ENCODE measurements around the gene NTSR1.

NTSR1 gene

DNA sequence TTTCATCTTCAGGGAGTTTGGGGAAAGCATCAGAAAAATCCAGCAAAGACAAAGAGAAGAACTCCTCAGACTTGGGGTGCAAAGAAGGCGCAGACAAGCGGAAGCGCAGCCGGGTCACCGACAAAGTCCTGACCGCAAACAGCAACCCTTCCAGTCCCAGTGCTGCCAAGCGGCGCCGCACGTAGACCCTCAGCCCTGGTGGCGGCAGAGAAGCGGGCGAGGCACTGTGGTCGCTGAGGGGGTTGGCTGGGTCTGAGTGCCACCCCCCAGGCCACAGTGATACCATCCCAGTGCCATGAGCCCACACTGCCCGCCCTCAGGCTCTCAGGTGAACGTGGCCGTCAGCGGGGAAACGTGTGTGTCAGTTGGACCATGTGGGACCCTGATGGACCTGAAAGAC lies 90.8 kb downstream of the NTSR1 start:
- no peak for DNase-seq (ENCODE audit: low read depth in 2 of 3, low spot score in 1 of 3)

DNA sequence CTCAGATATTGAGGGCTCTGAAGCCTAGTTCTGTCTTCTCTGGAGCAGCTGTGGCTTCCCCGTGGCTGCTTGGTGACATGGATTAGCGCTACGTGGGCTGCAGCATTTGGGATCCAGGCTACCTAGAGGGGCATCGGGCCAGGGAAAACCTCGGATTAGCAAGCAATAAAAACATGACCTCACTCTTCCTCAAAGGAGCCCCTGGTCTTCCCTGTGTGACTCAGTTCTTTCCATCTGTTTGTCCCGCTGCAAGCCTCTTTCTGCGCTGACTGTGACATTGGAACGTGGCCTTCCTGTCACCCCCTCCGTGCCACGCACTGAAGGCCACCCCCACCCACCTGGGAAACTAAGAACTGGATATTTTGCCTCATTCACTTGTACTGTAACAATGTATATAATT lies 91.2 kb downstream of the NTSR1 start:
- no peak for DNase-seq (ENCODE audit: low read depth in 2 of 3, low spot score in 1 of 3)

DNA sequence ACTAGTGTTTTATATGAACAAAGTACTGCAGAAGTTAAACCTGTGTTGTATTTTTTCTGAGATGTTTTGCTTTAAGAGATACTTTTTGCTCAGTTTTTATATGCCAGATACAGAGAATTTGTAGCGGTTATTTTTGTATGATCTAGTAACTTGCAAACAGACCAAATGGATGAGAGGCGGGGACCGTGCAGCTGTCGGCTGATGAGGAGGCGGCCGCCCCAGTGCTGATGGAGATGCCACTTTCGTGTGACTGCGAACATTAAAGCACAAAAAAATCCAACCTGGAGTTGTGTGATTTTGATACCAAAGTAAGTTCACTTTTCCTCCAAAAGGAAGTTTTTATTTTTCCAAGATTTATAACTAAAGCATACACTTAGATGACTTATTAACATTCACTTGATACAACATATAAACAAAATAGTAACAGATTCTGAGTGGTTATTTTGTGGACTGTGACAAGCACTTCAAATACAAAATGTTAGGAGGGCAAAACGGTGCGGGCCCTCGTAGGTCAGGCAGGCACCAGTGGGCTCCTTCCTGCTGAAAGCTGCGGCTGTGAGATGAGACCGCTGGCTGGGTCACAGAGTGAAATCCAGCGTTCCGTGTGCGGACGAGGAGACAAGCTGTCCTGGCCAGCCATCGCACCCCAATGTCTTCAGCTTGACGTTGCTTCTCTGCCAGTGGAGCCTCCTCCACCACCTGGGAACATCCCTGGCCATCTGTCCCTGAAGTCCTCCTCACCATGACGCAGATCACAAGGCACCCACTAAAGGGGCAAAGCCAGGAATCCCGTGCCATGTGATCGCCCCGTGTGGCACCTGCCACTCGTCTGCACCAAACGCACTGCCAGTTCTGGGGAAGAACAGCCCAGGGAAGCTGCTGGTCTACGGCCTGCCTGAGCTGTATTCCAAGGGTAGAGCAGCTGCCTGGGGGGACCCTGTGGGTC lies 92.0 kb downstream of the NTSR1 start:
- DNase-seq (ENCODE audit: low read depth in 2 of 3, low spot score in 1 of 3) = no peak

DNA sequence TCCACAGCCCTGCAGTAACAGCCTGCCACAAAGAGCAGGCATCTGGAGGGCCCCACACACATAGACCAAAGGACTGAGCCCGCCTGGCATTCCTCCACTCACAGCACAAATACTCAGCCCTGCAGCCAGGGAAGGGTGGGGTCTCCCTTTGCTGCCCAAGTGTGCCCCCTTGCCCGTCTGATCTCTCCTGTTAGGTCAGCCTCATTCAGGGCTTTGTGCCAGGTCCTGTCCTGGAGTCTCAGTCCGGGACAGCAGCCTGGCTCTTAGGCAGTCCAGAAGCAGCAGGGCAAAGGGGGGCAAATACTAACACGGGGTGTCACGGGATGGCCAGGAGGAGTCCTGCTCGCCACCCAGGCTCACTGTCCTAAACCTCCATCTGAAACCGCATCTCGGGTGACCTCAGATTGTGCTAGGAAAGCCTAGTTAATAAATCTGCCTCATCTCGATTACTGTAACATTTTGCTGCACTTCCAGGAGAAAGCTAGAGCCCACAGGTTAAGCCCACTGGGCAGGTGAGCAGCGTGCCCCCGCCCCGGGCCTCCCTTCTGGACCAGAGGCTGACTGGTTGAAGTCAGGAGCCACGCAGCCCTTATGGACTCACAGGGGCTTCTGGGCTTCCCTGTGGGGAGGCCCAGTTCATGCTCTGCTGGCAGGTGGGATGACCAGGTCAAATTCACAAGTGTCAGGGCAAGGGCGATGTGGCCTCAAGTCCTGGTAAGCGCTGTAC lies 92.8 kb downstream of the NTSR1 start:
- DNase-seq (ENCODE audit: low read depth in 2 of 3, low spot score in 1 of 3) = no peak

DNA sequence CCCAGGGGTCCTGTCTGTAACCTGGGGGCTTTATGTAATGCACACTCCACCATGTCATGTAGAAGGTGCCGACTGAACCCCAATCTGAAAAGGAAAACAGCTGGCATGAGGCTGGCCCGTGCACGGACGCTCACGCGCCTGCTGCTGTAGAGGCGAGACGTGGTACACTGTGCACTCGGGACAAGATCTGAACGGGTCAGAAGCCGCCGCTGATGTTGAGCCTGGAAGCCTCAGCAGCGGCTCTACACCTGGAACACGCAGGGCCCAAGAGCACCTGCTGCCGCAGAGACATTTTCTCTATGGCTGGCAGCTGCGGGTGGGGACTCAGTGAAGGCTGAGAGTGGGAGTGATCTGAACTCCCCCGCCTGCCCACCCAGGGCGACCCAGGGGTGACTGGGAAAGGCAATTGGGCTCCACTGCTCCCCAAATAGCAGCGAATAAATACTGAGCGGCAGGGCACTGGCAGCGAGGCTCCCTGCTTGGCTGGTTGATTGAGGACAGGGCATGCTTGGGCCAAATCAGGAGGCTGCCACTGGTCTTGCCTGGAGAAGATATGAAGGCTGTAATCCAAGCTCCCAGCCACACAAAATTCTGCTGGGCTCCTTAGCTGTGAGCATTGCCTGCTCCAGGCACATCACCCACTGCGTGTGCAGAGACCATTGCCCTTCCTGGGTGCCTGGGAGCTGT lies 93.5 kb downstream of the NTSR1 start:
- no peak for DNase-seq (ENCODE audit: low read depth in 2 of 3, low spot score in 1 of 3)

DNA sequence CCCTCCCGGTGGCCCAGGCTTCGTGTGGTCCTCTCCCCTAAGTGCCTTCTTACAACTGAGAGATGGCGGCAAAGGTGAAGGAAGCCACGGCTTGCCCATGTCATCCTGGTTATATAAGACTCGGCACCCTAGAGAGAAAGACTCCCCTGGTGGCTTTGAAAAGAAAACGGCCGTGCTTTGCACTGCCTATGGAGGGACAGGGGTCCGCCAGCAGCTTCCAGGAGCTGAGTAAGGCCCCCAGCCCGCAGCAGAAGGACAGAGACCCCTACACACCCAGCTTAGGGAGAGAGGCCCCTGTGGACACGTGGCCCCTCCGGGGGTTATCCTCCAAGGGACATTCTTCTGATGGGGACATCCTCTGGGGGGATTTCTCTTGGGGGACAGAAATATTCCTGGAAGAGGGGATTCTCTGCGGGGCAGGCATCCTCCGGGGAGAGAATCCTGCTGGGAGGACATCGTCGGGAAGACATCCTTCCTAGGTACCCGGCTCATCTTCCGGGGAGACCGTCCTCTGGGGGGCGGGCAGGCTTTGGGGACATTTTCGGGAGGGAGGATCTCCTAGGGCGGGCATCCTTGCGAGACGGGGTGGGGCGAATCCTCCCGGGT lies 95.5 kb downstream of the NTSR1 start:
- no peak for DNase-seq (ENCODE audit: low read depth in 2 of 3, low spot score in 1 of 3)

DNA sequence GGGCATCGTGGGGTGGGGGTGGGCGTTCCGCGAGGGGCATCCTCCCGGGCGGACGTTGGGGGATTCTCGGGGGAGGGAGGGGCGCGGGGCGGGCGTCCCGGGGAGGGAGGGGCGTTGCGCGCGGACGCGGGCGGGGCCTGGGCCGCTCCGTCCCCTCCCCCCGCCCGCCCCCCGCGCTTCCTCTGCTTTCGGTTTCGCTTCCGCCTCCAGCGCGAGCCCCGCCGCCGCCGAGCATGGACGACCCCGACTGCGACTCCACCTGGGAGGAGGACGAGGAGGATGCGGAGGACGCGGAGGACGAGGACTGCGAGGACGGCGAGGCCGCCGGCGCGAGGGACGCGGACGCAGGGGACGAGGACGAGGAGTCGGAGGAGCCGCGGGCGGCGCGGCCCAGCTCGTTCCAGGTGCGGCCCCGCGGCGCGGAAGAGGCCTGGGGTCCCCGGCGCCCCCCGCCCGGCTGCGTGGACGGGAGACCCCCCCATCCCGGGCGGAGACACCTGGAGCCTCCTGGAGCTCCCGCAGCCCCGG lies 96.1 kb downstream of the NTSR1 start, which contains the start of gene OGFR:
Gene OGFR (plus strand): TSS at position 209 of the 528 bp plus-strand sequence. CDS start 25 bp downstream, at position 234.
- peak in 2 of 3 donors; percentile 40 to 47 for DNase-seq (ENCODE audit: low read depth in 2 of 3, low spot score in 1 of 3)

DNA sequence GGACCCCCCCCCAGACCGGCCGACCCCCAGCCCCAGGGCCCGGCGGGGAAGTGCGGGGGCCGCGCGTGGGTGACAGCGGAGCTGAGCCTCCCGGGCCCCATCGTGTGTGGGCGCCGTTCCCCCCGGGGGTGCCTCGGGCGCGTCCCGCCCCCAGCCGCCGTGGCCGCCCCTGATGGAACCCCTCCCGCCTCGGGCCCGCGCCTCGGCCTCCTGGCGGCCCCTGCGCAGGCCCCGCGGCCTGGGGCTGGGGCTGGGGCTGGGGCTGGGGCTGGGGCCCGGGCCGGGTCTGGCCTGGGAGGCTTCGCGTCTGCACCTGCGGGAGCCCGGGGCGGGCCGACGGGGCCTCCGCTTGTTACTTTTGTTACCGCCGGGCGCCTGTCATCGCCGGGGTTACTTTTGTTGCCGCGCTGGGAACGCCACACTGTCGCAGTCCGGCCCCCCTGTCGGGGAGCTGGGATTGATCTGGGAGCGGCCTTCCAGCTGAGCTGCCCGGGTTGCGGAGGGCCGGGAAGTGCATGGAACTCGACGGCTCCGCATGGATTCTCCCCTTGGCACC lies 96.6 kb downstream of the NTSR1 start:
- no peak for DNase-seq (ENCODE audit: low read depth in 2 of 3, low spot score in 1 of 3)

DNA sequence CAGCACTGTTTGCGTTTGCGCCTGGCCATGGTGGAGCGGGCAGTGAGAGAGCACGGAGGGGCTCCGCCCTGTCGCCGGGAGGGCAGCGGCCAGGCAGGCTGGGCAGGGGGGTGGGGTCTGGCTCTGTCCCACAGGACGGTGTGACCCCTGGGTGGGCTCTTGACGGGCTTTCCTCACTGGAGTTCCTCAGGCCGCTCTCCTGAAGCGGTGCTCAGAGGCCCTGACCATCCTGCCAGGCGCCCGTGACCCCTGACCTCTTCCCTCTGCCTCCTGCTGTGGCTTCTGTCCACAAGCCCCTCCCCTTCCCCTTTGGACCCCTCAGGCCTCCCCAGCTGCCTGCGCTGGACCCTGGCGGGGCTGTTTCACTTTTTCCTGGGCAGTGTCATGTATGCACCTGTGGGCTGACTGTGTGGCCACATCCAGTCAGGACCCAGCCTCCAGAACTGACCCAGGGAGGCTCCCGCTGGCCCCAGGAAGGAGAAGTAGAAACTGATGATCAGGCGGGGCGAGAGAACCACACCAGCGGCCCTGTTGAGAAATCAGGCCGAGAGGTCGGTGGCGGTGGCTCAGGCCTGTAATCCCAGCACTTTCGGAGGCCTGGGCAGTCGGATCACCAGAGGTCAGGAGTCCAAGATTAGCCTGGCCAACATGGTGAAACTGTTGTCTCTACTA lies 97.2 kb downstream of the NTSR1 start:
- no peak for DNase-seq (ENCODE audit: low read depth in 2 of 3, low spot score in 1 of 3)

DNA sequence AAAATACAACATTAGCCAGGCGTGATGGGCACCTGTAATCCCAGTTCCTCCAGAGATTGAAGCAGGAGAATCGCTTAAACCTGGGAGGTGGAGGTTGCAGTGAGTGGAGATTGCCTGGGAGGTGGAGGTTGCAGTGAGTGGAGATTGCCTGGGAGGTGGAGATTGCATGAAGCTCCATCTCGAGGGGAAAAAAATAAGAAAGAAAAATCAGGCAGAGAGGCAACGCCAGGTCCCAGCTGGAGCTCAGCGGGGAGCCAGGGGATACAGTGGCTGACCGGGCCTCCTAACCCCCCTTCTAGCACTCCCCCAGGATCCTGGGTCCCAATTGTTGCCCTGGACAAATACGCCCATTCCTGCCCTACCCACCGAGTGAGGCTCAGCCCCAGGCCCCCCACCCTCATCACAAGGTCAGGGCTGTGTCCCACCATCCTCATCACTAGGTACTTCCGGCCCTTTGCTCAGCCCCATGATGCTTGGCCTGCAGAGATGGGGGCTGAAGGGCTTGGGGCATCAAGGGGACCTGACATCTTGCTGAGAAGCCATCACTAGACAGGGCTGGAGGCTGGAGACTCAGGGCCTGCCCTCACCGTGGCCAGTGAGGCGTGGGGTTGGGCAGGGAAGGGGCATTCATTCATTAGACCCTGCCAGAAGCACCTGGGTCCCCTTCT lies 97.9 kb downstream of the NTSR1 start:
- DNase-seq (ENCODE audit: low read depth in 2 of 3, low spot score in 1 of 3) = no peak

DNA sequence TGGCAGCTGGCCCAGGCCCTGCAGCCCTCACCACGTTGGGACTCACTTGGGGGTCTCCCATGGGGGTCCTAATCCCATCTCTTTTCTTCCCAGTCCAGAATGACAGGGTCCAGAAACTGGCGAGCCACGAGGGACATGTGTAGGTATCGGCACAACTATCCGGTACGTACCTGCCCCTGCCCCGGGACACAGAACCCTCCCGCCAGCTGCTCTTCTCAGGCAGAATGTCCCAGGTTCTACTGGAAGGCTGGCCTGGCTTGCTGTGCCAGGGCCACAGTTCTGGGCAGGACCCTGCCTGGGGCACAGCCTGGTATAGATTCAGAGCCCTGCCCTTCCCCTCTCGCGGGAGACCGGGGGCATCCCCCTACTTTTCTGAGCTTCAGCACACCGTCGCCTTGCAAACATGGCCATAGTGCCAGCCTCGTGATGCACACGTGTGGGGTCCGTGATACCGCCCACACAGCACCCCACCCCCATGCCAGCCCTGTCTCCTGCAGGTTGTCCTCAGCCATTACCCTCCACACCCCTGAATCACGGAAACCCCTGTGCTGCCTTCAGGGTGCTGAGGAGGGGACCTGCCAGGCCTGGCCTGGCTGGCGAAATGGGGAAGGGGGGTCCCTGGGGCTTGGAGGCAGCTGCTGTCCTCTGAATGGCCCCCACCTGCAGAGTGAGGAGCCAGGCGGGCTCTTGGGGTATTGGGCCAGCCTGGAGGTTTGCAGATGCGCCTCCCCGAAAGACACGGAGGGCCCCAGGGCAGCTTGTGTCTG lies 99.0 kb downstream of the NTSR1 start:
- no peak for DNase-seq (ENCODE audit: low read depth in 2 of 3, low spot score in 1 of 3)

DNA sequence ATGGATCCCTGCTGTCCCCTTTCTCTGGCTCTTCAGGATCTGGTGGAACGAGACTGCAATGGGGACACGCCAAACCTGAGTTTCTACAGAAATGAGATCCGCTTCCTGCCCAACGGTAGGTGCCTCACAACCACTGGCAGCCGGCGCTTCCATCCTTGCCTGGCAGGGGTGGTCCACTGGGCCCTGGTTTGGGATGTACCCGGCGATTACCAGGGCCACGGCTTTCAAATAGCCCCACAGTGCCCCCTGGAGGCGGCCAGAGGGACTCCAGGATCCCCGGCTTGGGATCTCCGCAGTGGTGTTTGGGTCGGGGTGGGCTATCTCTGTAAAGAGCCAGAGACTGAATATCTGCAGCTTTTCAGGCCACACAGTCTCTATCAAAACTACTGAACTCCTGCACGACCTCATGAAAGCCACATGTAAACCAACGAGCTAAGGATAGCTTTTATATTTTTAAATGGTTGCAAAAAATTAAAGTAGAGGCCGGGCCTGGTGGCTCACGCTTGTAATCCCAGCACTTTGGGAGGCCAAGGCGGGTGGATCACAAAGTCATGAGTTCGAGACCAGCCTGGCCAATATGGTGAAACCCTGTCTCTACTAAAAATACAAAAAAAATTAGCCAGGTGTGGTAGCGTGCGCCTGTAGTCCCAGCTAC lies 99.7 kb downstream of the NTSR1 start:
- peak; percentile 35 to 72 (median 68) for DNase-seq (ENCODE audit: low read depth in 2 of 3, low spot score in 1 of 3)

DNA sequence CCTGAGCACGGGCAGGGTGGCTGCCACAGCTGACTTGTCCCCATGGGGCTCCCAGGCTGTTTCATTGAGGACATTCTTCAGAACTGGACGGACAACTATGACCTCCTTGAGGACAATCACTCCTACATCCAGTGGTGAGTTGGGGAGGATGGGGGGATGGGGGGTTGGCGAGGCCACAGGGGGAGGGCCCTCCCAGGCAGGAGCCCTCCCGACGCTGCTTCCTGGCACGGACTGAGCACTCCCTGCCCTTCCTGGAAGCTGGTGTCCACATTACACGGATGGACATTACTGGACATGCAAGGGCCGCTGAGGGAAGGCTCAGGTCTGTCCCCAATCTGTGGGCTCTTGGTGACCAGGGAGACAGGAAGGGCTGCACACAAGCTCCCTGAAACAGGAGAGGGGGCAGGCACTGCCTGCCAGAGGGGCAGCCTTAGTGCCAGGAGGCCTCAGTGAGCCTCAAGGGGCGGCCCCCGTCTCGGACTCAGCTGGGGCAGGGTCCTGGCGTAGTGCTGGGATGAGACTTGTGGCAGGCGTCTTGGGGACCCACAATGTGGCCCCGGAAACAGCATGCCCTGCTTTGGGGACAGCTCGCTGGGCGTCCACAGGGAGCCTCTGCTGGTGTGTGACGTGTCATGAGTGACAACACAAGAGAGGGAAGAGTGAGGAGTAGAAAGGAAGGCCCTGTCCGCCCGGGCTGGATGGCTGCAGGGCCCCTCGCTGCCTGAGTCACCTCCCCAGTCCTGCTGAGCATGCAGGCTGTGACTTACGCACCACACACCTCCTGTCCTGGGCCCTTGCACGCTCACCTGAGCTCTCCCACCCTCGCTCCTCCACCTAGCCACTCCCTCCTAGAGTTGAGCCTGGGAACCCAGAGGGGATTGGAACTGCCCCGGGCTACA lies 101.1 kb downstream of the NTSR1 start:
- DNase-seq (ENCODE audit: low read depth in 2 of 3, low spot score in 1 of 3) = no peak

DNA sequence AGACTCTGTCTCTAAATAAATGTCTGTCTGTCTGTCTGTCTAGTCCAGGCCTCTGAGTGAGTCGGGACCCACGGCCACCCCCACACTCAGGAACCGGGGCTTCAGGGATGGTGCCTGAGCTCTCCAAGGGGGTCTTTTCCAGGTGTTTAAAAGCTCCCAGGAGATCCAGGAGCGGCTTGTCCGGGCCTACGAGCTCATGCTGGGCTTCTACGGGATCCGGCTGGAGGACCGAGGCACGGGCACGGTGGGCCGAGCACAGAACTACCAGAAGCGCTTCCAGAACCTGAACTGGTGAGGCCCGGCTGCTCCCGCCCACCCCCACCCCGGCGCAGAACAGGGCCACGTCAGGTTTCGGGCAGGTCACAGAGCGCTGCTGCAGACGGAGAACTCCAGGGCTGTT lies 102.7 kb downstream of the NTSR1 start:
- DNase-seq (ENCODE audit: low read depth in 2 of 3, low spot score in 1 of 3) = no peak

DNA sequence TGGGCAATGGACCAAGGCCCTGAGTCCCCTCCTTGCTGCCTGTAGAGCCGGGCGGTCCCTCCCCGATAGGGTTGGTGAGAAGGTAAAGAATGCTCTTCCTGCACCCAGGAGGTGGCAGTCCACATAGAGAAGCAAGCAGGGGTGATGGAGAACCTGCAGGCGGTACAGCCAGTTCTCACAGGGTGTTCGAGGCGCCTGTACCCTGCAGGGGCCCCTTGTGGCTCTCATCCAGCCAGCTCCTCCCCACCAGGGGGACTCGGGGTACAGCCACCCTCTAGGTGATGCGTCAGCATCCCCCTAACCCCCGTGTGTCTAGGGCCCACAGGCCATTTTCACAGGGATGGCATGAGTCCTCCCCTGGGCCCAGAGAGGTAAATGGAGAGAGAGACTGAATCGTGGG lies 103.1 kb downstream of the NTSR1 start:
- no peak for DNase-seq (ENCODE audit: low read depth in 2 of 3, low spot score in 1 of 3)

Measured in stimulated activated CD4-positive, alpha-beta T cell treated with anti-CD3 and anti-CD28 coated beads, Interleukin-12 subunit alpha, Interleukin-12 subunit beta, amount 100 ng/mL, for 48 hours (primary cell).